SK-N-SH (cell line): ENCODE results near the gene RNASEH2B. TPM values are rescaled to one million over a fixed set of nuclear protein-coding genes. Genes with fewer than 3 reads are reported as not detected.

Source experiments
- CTCF ChIA-PET: fragments of 300-600, 350-600 bp; formaldehyde crosslinking; extraction: SDS; loops from one replicate; lab custom pipeline; 2021; lab: Yijun Ruan, JAX
- POLR2A ChIA-PET: fragments of 350-600 bp; sonication (Branson Sonifier 250); formaldehyde crosslinking; extraction: SDS; loops from one replicate; lab custom pipeline; 2020; ENCODE audit warnings: antibody characterized with exemption, inconsistent platforms; lab: Yijun Ruan, JAX
- DNase-seq: peaks from one replicate; pipeline ENCODE4 v3.0.0; 2012
- H2AFZ ChIP-seq: fragments of 200-600 bp; sonication (generic); 2 replicates; pipeline ENCODE4 v1.8.1; 2016; ENCODE audit warnings: antibody characterized with exemption, mild to moderate bottlenecking, low read depth
- H3F3A ChIP-seq: fragments of 200-600 bp; sonication (generic); replicated peaks from 2 replicates; pipeline ENCODE3; 2016; ENCODE audit warnings: antibody characterized with exemption, mild to moderate bottlenecking; ENCODE audit not compliant: insufficient read depth
- H3K27ac ChIP-seq, 2 experiments: fragments of 200-500 bp in 1 of 2; fragments of 200-600 bp in 1 of 2; sonication (Bioruptor generic) in 1 of 2; sonication (generic), shearing (Covaris generic) in 1 of 2; 2 replicates each; pipeline versions ENCODE4 v1.5.1 to v1.6.1; 2014 to 2016; ENCODE audit warnings: low read depth in 2 of 2, inconsistent platforms in 1 of 2, low read length in 1 of 2, mild to moderate bottlenecking in 1 of 2, mixed read lengths in 1 of 2
- H3K27me3 ChIP-seq: fragments of 200-600 bp; sonication (generic), shearing (Covaris generic); 2 replicates; pipeline ENCODE4 v1.6.1; 2016; ENCODE audit warnings: mixed run types; ENCODE audit not compliant: insufficient read depth
- H3K36me3 ChIP-seq, 2 experiments: fragments of 200-500 bp in 1 of 2; fragments of 200-600 bp in 1 of 2; sonication (Bioruptor generic) in 1 of 2; sonication (generic) in 1 of 2; replicated peaks in 1 of 2; 2 replicates each; pipeline versions ENCODE3 to v1.5.1; 2014 to 2016; ENCODE audit warnings: low read length in 1 of 2, mild to moderate bottlenecking in 1 of 2; ENCODE audit not compliant: insufficient read depth in 2 of 2, control insufficient read depth in 1 of 2
- H3K4me1 ChIP-seq, 2 experiments: fragments of 200-500 bp in 1 of 2; fragments of 200-600 bp in 1 of 2; sonication (Bioruptor generic) in 1 of 2; sonication (generic), shearing (Covaris generic) in 1 of 2; 2 replicates each; pipeline versions ENCODE4 v1.5.1 to v1.6.1; 2014 to 2016; ENCODE audit warnings: low read depth in 1 of 2, low read length in 1 of 2, mixed run types in 1 of 2; ENCODE audit not compliant: insufficient read depth in 2 of 2, control insufficient read depth in 1 of 2
- H3K4me2 ChIP-seq: fragments of 200-600 bp; sonication (generic), shearing (Covaris generic); 2 replicates; pipeline ENCODE4 v1.6.1; 2017; ENCODE audit warnings: mixed run types
- H3K4me3 ChIP-seq, 2 experiments: fragments of 200-500 bp in 1 of 2; fragments of 200-600 bp in 1 of 2; sonication (Bioruptor generic) in 1 of 2; sonication (generic), shearing (Covaris generic) in 1 of 2; 2 replicates each; pipeline versions ENCODE4 v1.5.1 to v1.8.1; 2014 to 2016; ENCODE audit warnings: low read depth in 2 of 2, inconsistent platforms in 1 of 2, low read length in 1 of 2, mild to moderate bottlenecking in 1 of 2, mixed read lengths in 1 of 2, moderate library complexity in 1 of 2
- H3K79me2 ChIP-seq: fragments of 200-600 bp; sonication (generic); 2 replicates; pipeline ENCODE4 v1.8.1; 2017; ENCODE audit warnings: mild to moderate bottlenecking; ENCODE audit not compliant: insufficient read depth
- H3K9ac ChIP-seq: fragments of 200-600 bp; sonication (generic); 2 replicates; pipeline ENCODE4 v1.6.1; 2017; ENCODE audit warnings: mixed run types
- H3K9me2 ChIP-seq: fragments of 200-600 bp; sonication (generic); 2 replicates; pipeline ENCODE4 v1.6.1; 2017; ENCODE audit warnings: mixed run types
- H3K9me3 ChIP-seq: fragments of 200-600 bp; sonication (generic); 2 replicates; pipeline ENCODE4 v1.6.1; 2017; ENCODE audit warnings: mixed run types, mild to moderate bottlenecking, moderate library complexity
- H4K20me1 ChIP-seq: fragments of 200-600 bp; sonication (generic); 2 replicates; pipeline ENCODE4 v1.6.1; 2017; ENCODE audit warnings: mild to moderate bottlenecking, mixed run types; ENCODE audit not compliant: insufficient read depth
- CHD2 ChIP-seq: fragments of 150-350 bp; IDR thresholded peaks from 2 replicates; pipeline ENCODE4 v1.6.1; 2018; ENCODE audit warnings: low read length; ENCODE audit not compliant: partially characterized antibody
- ELF1 ChIP-seq: IDR thresholded peaks from 2 replicates; pipeline ENCODE4 v1.4.0; 2012
- EP300 ChIP-seq, 2 experiments: IDR thresholded peaks; 2 replicates each; pipeline versions ENCODE4 v1.4.0 to v1.6.1; 2012; ENCODE audit warnings: borderline replicate concordance in 1 of 2, low read depth in 1 of 2, low read length in 1 of 2
- EZH2phosphoT487 ChIP-seq: fragments of 200-600 bp; sonication (generic); IDR thresholded peaks from 2 replicates; pipeline ENCODE4 v1.6.1; 2017; ENCODE audit warnings: low read depth, mixed run types, mild to moderate bottlenecking, antibody characterized with exemption, moderate library complexity, borderline replicate concordance
- FOXM1 ChIP-seq: IDR thresholded peaks from 2 replicates; pipeline ENCODE4 v1.4.0; 2012; ENCODE audit warnings: low read depth, mild to moderate bottlenecking
- NFIC ChIP-seq: IDR thresholded peaks from 2 replicates; pipeline ENCODE4 v1.4.0; 2012; ENCODE audit warnings: borderline replicate concordance
- NRF1 ChIP-seq: IDR thresholded peaks from 2 replicates; pipeline ENCODE4 v1.6.1; 2012; ENCODE audit warnings: low read depth, mild to moderate bottlenecking, low read length
- RCOR1 ChIP-seq: fragments of 150-350 bp; IDR thresholded peaks from 2 replicates; pipeline ENCODE4 v1.6.1; 2017; ENCODE audit warnings: antibody characterized with exemption, low read length
- RXRA ChIP-seq: IDR thresholded peaks from 2 replicates; pipeline ENCODE4 v1.4.0; 2012; ENCODE audit warnings: low read depth, mild to moderate bottlenecking, borderline replicate concordance
- SIN3A ChIP-seq: IDR thresholded peaks from 2 replicates; pipeline ENCODE4 v1.6.1; 2012; ENCODE audit warnings: low read depth, mild to moderate bottlenecking, low read length, moderate library complexity, borderline replicate concordance
- SMC3 ChIP-seq: IDR thresholded peaks from 2 replicates; pipeline ENCODE4 v1.6.1; 2012; ENCODE audit warnings: low read depth, low read length, improper control_type of control experiment
- TCF12 ChIP-seq: IDR thresholded peaks from 2 replicates; pipeline ENCODE4 v1.4.0; 2012
- TEAD4 ChIP-seq: IDR thresholded peaks from 2 replicates; pipeline ENCODE4 v1.4.0; 2012; ENCODE audit warnings: mild to moderate bottlenecking, borderline replicate concordance; ENCODE audit not compliant: insufficient read depth
- WGBS: methylation state at CpG from one replicate; pipeline ENCODE4 v1.1.6; 2017; ENCODE audit warnings: low lambda C conversion rate; 5-methylcytosine and 5-hydroxymethylcytosine counted together
- polyA plus RNA-seq, 3 experiments: library from polyadenylated mRNA; depleted of rRNA; stranded (reverse); fragments of >200 nt; gene quantifications; 2 replicates each; pipeline ENCODE4 v1.2.3, GENCODE V29; 2012
- TF ChIP-seq, protein P1 (sequence below): fragments of 150-350 bp; IDR thresholded peaks from 2 replicates; pipeline ENCODE4 v1.6.1; 2016; ENCODE audit warnings: mild to moderate bottlenecking, low read depth, low read length
- TF ChIP-seq, protein P2 (sequence below): IDR thresholded peaks from 2 replicates; pipeline ENCODE4; 2012
- TF ChIP-seq, protein P3 (sequence below): IDR thresholded peaks from 2 replicates; pipeline ENCODE4 v1.4.0; 2012; ENCODE audit warnings: low read depth, borderline replicate concordance

Gene RNASEH2B
- polyA plus RNA-seq, 1 of the 3 experiments (the other 2 are of a cell fraction) = 13.0 TPM

DNA sequence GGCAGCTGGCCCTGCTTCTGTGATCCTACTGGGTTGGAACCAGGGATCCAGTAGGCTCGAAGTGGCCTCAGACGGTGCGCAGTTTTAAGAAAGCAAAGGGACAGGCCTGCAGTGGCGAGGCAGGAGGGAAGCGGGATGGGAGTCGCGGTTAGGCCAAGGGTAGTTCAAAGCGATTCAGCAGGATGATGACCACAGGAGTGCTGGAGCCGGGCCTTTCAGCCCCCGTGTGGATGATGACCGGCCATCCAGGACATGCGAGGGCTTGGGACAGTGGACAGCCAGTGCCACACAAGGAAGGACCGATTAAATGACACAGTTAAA lies 854 bp downstream of the RNASEH2B start (continued):
- TF ChIP-seq, protein P1, sequence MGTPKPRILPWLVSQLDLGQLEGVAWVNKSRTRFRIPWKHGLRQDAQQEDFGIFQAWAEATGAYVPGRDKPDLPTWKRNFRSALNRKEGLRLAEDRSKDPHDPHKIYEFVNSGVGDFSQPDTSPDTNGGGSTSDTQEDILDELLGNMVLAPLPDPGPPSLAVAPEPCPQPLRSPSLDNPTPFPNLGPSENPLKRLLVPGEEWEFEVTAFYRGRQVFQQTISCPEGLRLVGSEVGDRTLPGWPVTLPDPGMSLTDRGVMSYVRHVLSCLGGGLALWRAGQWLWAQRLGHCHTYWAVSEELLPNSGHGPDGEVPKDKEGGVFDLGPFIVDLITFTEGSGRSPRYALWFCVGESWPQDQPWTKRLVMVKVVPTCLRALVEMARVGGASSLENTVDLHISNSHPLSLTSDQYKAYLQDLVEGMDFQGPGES = no peak
- TF ChIP-seq TEAD4 (no peak), RCOR1 (no peak)

DNA sequence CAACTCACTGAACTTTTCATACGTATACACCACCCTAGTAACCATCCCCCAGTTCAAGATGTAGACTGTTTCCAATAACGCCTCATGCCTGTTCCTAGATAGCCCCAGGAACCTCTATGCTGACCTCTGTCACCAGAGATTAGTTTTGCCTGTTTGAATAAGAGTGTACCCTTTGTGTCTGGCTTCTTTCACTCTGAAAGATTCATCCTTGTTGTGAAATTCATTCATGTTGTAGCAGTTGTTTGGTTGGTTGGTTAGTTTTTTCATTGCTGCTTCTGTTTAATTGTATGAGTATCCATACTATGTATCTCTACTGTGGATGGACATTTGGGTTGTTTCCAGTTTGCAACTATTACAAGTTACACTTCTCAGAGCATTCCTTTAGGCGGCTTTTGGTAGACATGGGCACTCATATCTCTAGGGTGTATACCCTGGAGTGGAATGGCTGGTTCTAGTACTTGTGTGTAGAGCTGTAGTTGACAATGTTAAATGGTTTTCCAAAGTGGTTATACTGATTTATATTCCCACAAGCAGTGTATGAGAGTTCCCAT lies 1.6 kb downstream of the RNASEH2B start:
- Histone ChIP-seq H3K27me3 (no peaks in the 10 kb centered on the region), H3K79me2 (peaks cover 52% of the 10 kb centered on the region), H2AFZ (no peak overlapping the region), H4K20me1 (no peaks in the 10 kb centered on the region), H3K4me1 (peaks cover 7 to 19% of the 10 kb centered on the region in 2 experiments), H3K4me3 (peak overlapping the region; percentile 84; a peak in 3 of 4 replicates)
- DNase-seq = peak; percentile 46
- POLR2A ChIA-PET = no interaction called here
- peak; percentile 52; the same call in 1 of the 2 replicates for TF ChIP-seq TCF12
- no peak for TF ChIP-seq NRF1
- peak in 1 of 2 experiments; percentile 27; a peak in 1 of 4 replicates for TF ChIP-seq EP300 (IDR thresholded peaks at IDR 0.05; ENCODE audit: borderline replicate concordance in 1 of 2, low read depth in 1 of 2, low read length in 1 of 2)
- TF ChIP-seq, protein P2, sequence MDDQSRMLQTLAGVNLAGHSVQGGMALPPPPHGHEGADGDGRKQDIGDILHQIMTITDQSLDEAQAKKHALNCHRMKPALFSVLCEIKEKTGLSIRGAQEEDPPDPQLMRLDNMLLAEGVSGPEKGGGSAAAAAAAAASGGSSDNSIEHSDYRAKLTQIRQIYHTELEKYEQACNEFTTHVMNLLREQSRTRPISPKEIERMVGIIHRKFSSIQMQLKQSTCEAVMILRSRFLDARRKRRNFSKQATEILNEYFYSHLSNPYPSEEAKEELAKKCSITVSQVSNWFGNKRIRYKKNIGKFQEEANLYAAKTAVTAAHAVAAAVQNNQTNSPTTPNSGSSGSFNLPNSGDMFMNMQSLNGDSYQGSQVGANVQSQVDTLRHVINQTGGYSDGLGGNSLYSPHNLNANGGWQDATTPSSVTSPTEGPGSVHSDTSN = 0 out of 2 replicates have a peak, but pooled peaks have one; percentile 23
- TF ChIP-seq ELF1 = no peak
- no peak for TF ChIP-seq EZH2phosphoT487
- TF ChIP-seq, all 33 proteins: peak for 3
- CTCF ChIA-PET = interaction anchor here (0.6 to 6.1 kb wide), 42 partner anchors 8 to 1120 kb away, joined by 3 to 47 read pairs (median 5); partner anchors contain the start of gene SPRYD7
- no peaks in the 10 kb centered on the region for H3K9me2 ChIP-seq
- H3K36me3 ChIP-seq = no peaks in the 10 kb centered on the region
- WGBS = 50% methylated on average over 3 of the region's 3 CpGs
- no peaks in the 10 kb centered on the region for H3K9me3 ChIP-seq
- H3K4me2 ChIP-seq = peak overlapping the region; percentile 97
- peak overlapping the region; percentile 73 to 80 for H3K27ac ChIP-seq
- H3K9ac ChIP-seq = peak overlapping the region; percentile 89; the same call in 1 of the 2 replicates
- H3F3A ChIP-seq = peaks cover 6% of the 10 kb centered on the region

DNA sequence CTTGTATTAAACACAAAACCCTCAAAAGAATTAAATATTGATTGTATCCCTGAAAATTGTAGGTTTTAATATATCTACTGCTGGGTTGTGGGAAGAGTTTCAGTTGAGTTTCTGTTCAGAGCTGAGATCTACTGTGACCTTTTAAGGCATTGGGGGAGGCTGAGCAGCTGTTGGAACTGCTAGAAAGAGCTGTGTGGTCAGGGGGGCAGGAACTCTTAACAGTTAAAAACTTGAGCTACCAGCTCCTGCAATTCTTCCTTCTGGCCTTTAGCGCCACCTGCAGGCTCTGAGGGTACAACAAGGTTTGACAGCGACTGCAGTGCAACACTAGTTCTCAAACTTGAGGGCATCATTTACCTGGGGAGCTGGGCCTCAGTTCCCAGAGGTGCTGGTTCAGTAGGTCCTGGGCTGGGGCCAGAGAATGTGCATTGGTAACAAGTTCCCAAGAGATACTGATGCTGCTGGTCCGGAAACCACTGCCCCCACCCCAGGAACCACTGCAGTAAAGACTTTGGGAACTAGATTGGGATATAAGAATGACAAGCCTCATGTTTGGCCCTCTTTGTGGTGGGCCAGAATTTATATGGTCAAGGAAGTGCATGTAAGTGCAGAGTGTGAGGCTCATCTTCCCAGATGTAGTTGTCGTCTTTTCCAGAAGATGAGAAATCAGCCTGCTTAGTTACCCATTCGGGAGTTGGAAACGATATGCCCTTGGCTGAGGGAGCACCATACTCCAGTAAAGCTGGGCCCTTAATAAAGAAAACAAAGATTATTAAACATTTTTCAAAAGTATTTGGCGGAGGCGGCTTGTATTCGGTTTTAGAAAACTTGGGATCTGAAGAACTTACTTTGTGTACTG lies 2.6 kb downstream of the RNASEH2B start:
- no peaks in the 10 kb centered on the region for H3K9me3 ChIP-seq
- ChIA-PET CTCF (interaction anchor here (0.5 to 6.1 kb wide), 78 partner anchors 9 to 1121 kb away, joined by 3 to 47 read pairs (median 4); partner anchors contain the start of genes SPRYD7 and TRIM13), POLR2A (interaction anchor here (1.1 kb wide), 1 partner anchor 915 kb away, joined by 5 read pairs; the partner anchor contains the start of gene TRIM13)
- H3K27ac ChIP-seq = no peak overlapping the region
- peak; percentile 68 for DNase-seq
- H3F3A ChIP-seq = peaks cover 6% of the 10 kb centered on the region
- H3K36me3 ChIP-seq = no peaks in the 10 kb centered on the region
- peaks cover 59% of the 10 kb centered on the region for H3K79me2 ChIP-seq
- H3K4me1 ChIP-seq = peaks cover 7 to 25% of the 10 kb centered on the region in 2 experiments
- H3K27me3 ChIP-seq = no peaks in the 10 kb centered on the region
- H3K9ac ChIP-seq = no peak overlapping the region
- no peaks in the 10 kb centered on the region for H3K9me2 ChIP-seq
- H4K20me1 ChIP-seq = no peaks in the 10 kb centered on the region
- H3K4me2 ChIP-seq = peak overlapping the region; percentile 37; the same call in 1 of the 2 replicates
- 67% methylated on average over 9 of the region's 9 CpGs for WGBS
- H2AFZ ChIP-seq = no peak overlapping the region
- peak overlapping the region in 1 of 2 experiments; percentile 40; a peak in 1 of 4 replicates for H3K4me3 ChIP-seq
- TF ChIP-seq SMC3 (peak; percentile 81), CHD2 (peak; percentile 26), NRF1 (peak; percentile 20; the same call in 1 of the 2 replicates), RCOR1 (no peak), SIN3A (peak; percentile 38; the same call in 1 of the 2 replicates), EZH2phosphoT487 (no peak), RXRA (no peak), EP300 (IDR thresholded peaks at IDR 0.05; ENCODE audit: borderline replicate concordance in 1 of 2, low read depth in 1 of 2, low read length in 1 of 2) (peak in 1 of 2 experiments; percentile 31; a peak in 3 of 4 replicates), FOXM1 (no peak), NFIC (no peak)
- TF ChIP-seq, protein P3, sequence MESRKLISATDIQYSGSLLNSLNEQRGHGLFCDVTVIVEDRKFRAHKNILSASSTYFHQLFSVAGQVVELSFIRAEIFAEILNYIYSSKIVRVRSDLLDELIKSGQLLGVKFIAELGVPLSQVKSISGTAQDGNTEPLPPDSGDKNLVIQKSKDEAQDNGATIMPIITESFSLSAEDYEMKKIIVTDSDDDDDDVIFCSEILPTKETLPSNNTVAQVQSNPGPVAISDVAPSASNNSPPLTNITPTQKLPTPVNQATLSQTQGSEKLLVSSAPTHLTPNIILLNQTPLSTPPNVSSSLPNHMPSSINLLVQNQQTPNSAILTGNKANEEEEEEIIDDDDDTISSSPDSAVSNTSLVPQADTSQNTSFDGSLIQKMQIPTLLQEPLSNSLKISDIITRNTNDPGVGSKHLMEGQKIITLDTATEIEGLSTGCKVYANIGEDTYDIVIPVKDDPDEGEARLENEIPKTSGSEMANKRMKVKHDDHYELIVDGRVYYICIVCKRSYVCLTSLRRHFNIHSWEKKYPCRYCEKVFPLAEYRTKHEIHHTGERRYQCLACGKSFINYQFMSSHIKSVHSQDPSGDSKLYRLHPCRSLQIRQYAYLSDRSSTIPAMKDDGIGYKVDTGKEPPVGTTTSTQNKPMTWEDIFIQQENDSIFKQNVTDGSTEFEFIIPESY = no peak
